ENCODE results near the gene MYO16.

- no peak for TF ChIP-seq POLR2A (IDR thresholded peaks at IDR 0.05)
- TF ChIP-seq, protein P1, sequence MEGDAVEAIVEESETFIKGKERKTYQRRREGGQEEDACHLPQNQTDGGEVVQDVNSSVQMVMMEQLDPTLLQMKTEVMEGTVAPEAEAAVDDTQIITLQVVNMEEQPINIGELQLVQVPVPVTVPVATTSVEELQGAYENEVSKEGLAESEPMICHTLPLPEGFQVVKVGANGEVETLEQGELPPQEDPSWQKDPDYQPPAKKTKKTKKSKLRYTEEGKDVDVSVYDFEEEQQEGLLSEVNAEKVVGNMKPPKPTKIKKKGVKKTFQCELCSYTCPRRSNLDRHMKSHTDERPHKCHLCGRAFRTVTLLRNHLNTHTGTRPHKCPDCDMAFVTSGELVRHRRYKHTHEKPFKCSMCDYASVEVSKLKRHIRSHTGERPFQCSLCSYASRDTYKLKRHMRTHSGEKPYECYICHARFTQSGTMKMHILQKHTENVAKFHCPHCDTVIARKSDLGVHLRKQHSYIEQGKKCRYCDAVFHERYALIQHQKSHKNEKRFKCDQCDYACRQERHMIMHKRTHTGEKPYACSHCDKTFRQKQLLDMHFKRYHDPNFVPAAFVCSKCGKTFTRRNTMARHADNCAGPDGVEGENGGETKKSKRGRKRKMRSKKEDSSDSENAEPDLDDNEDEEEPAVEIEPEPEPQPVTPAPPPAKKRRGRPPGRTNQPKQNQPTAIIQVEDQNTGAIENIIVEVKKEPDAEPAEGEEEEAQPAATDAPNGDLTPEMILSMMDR (IDR thresholded peaks at IDR 0.05) = no peak
These were observed 464.6 kb downstream of the MYO16 start for GRCh38 chr13:109093998-109094397.

Data from tibial nerve (tissue), 3 donors.